Measurements from ENCODE around the gene ZBED1.
"Not testable (repeated sequence)": the region's sequence is repeated elsewhere in the genome, so short reads cannot be mapped to it uniquely, and the experiment has no call there.

Gene ZBED1

GRCh38 chrX:2477313-2477712 lies 23.5 kb downstream of the ZBED1 start:
- not testable (repeated sequence) for DNase-seq

DNA sequence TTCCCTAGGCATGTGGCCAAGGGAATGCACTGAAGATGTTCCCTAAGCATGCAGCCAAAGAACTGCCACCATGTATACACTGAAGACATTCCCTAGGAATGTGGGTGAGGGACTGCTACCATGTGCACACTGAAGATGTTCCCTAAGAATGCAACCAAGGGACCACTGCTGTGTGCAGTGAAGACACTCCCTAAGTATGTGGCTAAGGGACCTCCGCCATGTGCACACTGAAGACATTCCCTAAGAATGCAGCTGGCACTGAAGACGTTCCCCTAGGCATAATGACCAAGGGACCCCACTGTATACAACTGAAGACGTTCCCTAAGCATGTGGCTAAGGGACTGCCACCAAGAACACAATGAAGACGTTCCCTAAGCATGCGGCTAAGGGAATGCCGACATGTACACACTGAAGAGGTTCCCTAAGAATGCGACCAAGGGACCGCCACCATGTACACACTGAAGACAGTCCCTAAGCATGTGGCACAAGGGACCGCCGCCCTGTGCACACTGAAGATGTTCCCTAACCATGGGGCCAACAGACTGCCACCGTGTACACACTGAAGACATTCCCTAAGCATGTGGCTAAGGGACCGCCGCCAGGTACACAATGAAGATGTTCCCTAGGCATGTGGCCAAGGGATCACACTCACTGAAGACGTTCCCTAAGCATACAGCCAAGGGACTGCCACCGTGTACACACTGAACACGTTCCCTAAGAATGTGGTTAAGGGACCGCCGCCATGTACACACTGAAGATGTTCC lies 25.6 kb downstream of the ZBED1 start:
- no peak for DNase-seq

GRCh38 chrX:2474280-2474962 lies 26.4 kb downstream of the ZBED1 start:
- no peak for DNase-seq

GRCh38 chrX:2473064-2473463 lies 27.7 kb downstream of the ZBED1 start:
- DNase-seq = not testable (repeated sequence)

GRCh38 chrX:2471641-2472040 lies 29.1 kb downstream of the ZBED1 start:
- DNase-seq = no peak

- not testable (repeated sequence) for DNase-seq
Observed at GRCh38 chrX:2471126-2471525, 29.6 kb downstream of the ZBED1 start.

DNA sequence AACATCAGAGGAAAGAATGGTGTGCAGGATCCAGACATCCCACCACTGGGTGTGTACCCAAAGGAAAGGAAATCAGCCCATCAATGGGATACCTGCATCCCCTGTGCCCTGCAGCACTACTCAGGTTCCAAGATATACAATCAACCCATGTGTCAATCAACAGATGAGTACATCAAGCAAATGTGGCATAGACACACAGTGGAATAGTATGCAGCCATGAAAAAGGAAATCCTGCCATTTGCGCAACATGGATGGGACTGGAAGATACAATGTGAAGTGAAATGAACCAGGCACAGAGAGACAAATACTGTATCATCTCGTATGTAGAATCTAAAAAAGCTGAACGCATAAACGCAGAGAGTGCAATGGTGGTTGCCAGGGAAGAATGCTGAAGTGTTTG lies 30.9 kb downstream of the ZBED1 start:
- DNase-seq = not testable (repeated sequence)

DNA sequence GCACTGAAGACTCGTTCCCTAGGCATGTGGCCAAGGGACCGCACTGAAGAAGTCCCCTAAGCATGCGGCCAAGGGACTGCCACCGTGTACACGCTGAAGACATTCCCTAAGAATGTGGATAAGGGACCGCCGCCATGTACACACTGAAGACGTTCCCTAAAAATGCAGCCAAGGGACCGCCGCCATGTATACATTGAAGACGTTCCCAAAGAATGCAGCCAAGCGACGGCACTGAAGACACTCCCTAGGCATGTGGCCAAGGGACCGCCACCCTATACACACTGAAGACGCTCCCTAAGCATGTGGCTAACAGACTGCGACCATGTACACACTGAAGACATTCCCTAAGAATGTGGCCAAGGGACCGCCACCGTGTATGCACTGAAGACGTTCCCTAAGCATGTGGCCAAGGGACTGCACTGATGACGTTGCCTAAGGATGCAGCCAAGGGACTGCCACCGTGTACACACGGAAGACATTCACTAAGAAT lies 31.5 kb downstream of the ZBED1 start:
- no peak for DNase-seq

DNA sequence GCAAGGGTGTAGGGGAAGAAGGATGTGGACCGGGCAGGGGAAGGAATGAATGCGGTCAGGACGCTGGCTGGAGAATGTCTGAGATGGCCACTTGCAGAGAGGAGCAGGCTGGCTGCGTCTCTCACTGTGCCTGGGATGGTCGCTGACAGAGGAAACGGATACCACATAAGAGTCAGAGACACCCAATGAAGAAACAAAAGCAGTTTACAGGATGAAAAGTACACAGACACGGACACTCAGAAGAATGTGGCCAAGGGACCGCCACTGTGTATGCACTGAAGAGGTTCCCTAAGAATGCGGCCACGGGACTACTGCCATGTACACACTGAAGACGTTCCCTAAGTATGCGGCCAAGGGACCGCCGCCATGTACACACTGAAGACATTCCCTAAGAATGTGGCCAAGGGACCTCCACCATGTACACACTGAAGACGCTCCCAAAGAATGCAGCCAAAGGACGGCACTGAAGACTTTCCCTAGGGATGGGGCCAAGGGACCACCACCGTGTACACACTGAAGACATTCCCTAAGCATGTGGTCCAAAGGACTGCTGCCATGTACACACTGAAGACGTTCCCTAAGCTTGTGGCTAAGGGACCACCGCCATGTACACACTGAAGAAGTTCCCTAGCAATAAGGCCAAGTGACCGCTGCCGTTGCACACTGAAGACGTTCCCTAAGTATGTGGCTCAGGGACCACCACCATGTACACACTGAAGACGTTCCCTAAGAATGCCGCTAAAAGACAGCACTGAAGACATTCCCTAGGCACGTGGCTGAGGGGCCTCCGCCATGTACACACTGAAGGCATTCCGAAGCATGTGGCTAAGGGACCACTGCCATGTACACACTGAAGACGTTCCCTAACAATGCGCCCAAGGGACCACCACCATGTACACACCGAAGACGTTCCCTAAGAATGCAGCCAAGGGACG lies 32.2 kb downstream of the ZBED1 start:
- no peak for DNase-seq

- no peak for DNase-seq
Observed at GRCh38 chrX:2466876-2467656, 33.7 kb downstream of the ZBED1 start.

DNA sequence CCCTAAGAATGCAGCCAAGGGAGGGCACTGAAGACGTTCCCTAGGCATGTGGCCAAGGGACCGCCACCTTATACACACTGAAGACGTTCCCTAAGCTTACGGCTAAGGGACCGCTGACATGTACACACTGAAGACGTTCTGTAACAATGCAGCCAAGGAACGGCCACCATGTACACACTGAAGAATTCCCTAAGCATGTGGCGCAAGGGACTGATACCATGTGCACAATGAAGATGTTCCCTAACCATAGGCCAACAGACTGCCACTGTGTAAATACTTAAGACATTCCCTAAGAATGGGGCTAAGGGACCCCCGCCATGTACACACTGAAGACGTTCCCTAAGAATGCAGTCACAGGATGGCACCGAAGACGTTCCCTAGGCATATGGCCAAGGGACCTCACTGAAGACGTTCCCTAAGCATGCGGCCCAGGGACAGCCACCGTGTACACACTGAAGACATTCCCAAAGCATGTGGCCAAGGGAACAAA lies 36.1 kb downstream of the ZBED1 start:
- no peak for DNase-seq

DNA sequence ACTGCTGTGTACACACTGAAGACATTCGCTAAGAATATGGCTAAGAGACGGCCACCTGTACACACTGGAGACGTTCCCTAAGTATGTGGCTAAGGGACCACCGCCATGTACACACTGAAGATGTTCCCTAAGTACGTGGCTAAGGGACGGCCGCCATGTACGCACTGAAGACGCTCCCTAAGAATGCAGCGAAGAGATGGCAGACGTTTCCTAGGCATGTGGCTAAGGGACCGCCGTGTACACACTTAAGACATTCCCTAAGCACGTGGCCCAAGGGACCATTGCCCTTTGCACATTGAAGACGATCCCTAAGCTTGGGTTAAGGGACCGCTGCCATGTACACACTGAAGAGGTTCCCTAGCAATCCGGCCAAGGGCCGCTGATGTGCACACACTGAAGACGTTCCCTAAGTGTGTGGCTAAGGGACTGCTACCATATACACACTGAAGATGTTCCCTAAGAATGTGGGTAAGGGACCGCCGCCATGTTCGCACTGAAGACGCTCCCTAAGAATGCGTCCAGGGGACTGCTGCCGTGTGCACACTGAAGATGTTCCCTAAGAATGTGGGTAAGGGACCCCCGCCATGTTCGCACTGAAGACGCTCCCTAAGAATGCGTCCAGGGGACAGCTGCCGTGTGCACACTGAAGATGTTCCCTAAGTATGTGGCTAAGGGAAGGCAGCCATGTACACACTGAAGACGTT lies 36.7 kb downstream of the ZBED1 start:
- DNase-seq = no peak

DNA sequence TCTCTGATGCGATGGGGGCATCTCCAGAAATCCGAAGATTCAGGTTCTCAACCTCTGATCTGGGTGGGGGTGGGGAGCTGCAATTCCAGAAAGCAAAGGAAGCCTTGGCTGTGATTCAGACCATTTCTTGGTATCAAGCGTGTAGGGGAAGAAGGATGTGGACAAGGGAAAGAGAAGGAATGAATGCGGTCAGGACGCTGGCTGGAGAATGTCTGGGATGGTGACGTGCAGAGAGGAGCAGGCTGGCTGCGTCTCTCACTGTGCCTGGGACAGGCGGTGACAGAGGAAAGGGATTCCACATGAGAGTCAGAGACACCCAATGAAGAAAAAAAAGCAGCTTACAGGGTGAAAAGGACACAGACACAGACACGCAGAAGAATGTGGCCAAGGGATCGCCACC lies 37.3 kb downstream of the ZBED1 start:
- not testable (repeated sequence) for DNase-seq

- DNase-seq = no peak
Observed at GRCh38 chrX:2462780-2463179, 38.0 kb downstream of the ZBED1 start.

DNA sequence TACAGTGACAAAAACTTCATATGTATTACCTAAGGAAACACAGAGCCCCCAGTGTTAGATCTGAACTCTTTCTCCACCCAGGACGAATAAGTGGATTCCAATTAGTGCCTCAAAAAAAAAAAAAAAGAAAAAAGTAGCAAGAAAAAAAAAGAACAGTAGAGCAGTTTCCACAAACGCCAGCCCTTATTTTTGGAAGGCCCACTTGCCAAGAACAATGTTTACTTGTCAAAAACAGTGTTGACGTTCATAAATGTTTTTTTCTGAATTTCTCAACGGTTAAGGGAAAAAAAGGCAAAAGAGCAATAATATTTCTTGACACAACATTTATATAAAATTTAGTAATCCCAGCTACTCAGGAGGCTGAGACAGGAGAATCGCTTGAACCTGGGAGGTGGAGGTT lies 38.7 kb downstream of the ZBED1 start:
- no peak for DNase-seq

DNA sequence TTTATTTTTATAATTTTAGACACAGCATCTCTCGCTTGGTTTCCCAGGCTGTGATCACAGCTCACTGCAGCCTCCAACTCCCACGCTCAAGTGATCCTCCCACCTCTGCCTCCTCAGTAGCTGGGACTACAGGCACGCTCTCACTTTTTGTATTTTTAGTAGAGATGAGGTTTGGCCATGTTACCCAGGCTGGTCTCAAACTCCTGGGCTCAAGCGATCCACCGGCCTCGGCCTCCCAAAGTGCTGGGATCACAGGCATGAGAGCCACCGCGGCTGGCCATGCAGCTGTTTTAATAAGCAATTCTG lies 39.1 kb downstream of the ZBED1 start:
- no peak for DNase-seq

DNA sequence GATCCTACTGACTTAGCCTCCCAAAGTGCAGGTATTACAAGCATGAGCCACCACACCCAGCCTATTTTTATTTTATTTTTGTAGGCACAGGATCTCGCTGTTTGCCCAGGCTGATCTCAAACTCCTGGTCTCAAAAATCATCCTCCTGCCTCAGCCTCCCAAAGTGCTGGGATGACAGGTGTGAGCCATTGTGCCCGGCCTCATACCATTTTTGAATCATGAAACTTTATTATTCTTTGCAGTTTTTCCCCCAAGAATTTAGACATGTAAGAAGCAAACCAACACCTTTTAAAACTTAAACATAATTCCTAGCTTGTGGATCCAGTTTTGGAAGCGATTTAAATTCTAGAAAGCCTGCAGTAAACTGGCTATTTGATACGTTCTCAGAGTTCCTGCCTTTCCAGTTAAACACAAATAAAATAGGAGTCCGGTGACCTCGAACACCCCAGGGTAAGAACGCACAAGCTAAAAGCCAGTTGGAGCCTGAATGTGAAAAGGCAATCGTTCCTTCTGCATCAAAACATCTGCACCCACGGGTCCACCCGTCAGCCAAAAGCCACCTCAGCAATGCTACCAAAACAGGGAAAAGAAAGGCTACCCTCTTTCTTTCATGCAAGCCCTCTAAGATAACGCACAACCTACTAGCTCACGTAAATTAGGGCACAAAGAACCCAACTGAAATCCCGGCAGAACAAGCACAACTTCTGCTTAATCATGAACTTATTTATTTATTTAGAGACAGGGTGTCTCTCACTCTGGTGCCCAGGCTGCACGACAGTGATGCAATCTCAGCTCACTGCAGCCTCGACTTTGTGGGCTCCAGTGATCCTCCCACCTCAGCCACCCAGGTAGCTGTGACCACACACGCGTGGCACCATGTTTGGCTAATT lies 39.7 kb downstream of the ZBED1 start:
- not testable (repeated sequence) for DNase-seq

DNA sequence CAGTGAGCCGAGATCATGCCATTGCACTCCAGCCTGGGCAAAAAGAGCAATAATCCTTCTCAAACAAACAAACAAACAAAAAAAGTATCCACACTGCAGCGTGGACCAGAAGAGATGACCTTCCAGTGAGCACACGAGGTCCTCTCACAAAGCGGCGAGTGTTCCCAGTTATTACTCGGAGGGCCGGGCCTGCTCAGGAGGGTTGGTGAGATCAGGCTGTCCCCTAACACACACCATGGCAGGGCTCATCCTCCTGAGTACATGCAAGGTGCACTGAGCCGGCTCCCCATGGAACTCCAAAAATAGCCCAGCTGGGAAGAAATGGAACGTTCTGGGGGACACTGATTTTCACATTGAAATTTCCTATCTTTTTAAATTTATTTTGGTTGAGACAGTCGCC lies 40.7 kb downstream of the ZBED1 start:
- not testable (repeated sequence) for DNase-seq

GRCh38 chrX:2458309-2458708 lies 42.5 kb downstream of the ZBED1 start:
- no peak for DNase-seq
